ENCODE data around the gene NRCAM.

DNA sequence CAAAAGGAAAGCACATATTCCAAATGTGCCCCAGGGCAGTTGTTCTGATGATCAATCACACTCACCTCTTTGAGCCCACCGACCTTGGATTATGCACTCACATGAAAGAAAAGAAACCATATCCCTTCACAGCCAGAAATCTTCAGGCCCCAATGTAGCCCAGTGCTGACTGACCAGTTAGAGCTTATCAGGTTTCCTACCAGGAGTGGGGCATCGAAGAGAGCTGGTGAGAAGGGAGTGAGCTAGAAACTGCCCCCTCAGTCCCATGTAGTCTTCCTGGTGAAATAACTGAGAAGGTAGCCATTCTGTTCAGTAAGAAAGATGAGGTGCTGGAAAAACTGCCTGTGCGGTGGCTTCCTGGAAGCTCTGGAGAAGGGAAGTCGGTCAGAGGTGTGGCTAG lies 32.2 kb downstream of the NRCAM start:
- TF ChIP-seq, protein P1, sequence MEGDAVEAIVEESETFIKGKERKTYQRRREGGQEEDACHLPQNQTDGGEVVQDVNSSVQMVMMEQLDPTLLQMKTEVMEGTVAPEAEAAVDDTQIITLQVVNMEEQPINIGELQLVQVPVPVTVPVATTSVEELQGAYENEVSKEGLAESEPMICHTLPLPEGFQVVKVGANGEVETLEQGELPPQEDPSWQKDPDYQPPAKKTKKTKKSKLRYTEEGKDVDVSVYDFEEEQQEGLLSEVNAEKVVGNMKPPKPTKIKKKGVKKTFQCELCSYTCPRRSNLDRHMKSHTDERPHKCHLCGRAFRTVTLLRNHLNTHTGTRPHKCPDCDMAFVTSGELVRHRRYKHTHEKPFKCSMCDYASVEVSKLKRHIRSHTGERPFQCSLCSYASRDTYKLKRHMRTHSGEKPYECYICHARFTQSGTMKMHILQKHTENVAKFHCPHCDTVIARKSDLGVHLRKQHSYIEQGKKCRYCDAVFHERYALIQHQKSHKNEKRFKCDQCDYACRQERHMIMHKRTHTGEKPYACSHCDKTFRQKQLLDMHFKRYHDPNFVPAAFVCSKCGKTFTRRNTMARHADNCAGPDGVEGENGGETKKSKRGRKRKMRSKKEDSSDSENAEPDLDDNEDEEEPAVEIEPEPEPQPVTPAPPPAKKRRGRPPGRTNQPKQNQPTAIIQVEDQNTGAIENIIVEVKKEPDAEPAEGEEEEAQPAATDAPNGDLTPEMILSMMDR (IDR thresholded peaks at IDR 0.05; ENCODE audit: low read depth, low read length, missing input control): no peak
- TF ChIP-seq, protein P2, sequence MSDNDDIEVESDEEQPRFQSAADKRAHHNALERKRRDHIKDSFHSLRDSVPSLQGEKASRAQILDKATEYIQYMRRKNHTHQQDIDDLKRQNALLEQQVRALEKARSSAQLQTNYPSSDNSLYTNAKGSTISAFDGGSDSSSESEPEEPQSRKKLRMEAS (IDR thresholded peaks at IDR 0.05): no peak
- TF ChIP-seq NR2F2 (IDR thresholded peaks at IDR 0.05): no peak
- TF ChIP-seq, protein P3, sequence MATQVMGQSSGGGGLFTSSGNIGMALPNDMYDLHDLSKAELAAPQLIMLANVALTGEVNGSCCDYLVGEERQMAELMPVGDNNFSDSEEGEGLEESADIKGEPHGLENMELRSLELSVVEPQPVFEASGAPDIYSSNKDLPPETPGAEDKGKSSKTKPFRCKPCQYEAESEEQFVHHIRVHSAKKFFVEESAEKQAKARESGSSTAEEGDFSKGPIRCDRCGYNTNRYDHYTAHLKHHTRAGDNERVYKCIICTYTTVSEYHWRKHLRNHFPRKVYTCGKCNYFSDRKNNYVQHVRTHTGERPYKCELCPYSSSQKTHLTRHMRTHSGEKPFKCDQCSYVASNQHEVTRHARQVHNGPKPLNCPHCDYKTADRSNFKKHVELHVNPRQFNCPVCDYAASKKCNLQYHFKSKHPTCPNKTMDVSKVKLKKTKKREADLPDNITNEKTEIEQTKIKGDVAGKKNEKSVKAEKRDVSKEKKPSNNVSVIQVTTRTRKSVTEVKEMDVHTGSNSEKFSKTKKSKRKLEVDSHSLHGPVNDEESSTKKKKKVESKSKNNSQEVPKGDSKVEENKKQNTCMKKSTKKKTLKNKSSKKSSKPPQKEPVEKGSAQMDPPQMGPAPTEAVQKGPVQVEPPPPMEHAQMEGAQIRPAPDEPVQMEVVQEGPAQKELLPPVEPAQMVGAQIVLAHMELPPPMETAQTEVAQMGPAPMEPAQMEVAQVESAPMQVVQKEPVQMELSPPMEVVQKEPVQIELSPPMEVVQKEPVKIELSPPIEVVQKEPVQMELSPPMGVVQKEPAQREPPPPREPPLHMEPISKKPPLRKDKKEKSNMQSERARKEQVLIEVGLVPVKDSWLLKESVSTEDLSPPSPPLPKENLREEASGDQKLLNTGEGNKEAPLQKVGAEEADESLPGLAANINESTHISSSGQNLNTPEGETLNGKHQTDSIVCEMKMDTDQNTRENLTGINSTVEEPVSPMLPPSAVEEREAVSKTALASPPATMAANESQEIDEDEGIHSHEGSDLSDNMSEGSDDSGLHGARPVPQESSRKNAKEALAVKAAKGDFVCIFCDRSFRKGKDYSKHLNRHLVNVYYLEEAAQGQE (IDR thresholded peaks at IDR 0.05): no peak
- TF ChIP-seq YY1 (IDR thresholded peaks at IDR 0.05): no peak
- TF ChIP-seq RXRA (IDR thresholded peaks at IDR 0.05): no peak
- no peak for TF ChIP-seq TAF1 (conservative IDR thresholded peaks at IDR 0.05)
- TF ChIP-seq RAD21 (IDR thresholded peaks at IDR 0.05): no peak
- TF ChIP-seq SP1 (IDR thresholded peaks at IDR 0.05): no peak
- TF ChIP-seq EGR1 (IDR thresholded peaks at IDR 0.05; ENCODE audit: low read depth in 2 of 2): no peak
- TF ChIP-seq HNF4G (IDR thresholded peaks at IDR 0.05): no peak
- no peak for TF ChIP-seq JUND (IDR thresholded peaks at IDR 0.05)
- no peak for TF ChIP-seq ATF3 (IDR thresholded peaks at IDR 0.05)
- no peak for TF ChIP-seq FOXA1 (IDR thresholded peaks at IDR 0.05)

Measured in liver (tissue), 3 donors.